GM21423 (cell line): Measurements from ENCODE around the gene ELAVL4.
A peak's percentile ranks its signal among the peaks of the same experiment; 100 is the strongest.

Experiments
- ATAC-seq: cut with Tn5 transposase; IDR thresholded peaks from one replicate; pipeline ENCODE4 v1.9.1; 2021; ENCODE audit warnings: mild to moderate bottlenecking, moderate library complexity; ENCODE audit not compliant: unreplicated experiment

Gene ELAVL4

GRCh38 chr1:50108497-50109059 lies at the start of gene ELAVL4:
TSS of gene ELAVL4 (plus strand) at chr1:50108920. CDS start at chr1:50109190, 270 bp downstream.
- no peak for ATAC-seq

- ATAC-seq: no peak
Observed at GRCh38 chr1:50060279-50060678, 48.4 kb upstream of the ELAVL4 start.

GRCh38 chr1:50066806-50067205 lies 41.9 kb upstream of the ELAVL4 start:
- ATAC-seq: no peak

GRCh38 chr1:50074931-50075330 lies 33.8 kb upstream of the ELAVL4 start:
- ATAC-seq: no peak

- ATAC-seq: no peak
Observed at GRCh38 chr1:50077273-50077672, 31.4 kb upstream of the ELAVL4 start.

DNA sequence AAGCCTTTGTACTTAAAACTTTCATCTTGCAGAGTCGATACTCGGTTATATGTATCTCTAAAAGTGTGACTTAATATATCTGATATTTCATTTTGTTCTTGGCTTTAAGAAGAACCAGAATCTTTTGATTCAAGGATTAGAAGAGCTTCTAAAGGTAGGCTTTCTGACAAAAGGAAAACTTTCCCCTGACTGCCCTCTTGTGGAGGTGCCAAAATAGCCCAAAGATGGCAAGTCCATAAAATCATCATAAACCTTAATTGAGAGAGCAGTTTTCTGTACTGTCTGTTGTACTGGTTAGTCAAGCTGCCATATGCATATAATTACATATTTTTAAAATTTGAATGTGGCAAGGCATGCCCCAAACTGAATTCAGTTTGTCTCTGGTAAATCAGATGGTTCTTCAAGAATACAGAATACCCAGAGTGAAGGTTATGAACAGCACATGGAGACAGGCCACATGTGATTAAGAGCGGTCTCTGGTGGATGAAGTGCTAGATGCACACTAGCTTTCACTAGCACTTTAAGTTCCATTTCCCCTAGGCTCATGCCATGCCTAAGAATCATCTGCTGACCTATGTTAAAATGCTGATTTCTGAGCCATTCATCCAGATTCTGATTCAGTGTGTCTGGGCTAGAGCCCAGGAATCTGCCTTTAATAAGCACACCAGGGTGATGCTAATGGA lies 27.7 kb upstream of the ELAVL4 start:
- ATAC-seq: no peak

GRCh38 chr1:50084389-50084788 lies 24.3 kb upstream of the ELAVL4 start:
- no peak for ATAC-seq

GRCh38 chr1:50091068-50091467 lies 17.7 kb upstream of the ELAVL4 start:
- ATAC-seq: no peak

GRCh38 chr1:50095716-50096115 lies 13.0 kb upstream of the ELAVL4 start:
- no peak for ATAC-seq

DNA sequence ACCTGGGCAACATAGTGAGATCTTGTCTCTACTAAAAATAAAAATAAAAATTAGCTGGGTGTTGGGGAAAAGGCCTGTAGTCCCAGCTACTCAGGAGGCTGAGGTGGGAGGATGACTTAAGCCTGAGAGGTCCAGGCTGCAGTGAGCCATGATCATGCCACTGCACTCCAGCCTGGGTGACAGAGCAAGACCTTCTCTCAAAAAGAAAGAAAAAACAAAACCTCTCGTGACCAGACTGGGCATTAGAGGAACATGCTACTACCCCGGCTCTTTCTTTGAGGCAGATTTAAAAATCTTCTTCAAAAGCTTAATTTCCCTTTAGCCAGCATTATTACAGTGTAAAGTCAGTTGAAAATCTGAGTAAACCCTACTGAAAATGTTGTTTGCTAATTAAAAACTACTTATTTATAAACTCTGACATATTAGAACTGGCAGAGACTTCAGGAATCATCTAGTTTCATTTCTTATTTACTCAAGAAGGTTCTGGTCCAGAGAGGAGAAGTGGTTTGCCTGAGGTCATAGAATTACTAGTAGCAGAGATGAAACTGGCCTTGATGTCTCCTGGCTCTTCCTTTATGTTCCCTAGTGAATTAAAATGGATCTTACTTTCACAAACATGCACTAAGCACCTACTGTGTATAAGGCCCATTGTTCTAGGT lies 11.6 kb upstream of the ELAVL4 start:
- no peak for ATAC-seq

GRCh38 chr1:50097791-50098190 lies 10.9 kb upstream of the ELAVL4 start:
- ATAC-seq: no peak

GRCh38 chr1:50098591-50099021 lies 10.1 kb upstream of the ELAVL4 start:
- ATAC-seq: peak; percentile 77

- no peak for ATAC-seq
Observed at GRCh38 chr1:50099654-50100053, 9.1 kb upstream of the ELAVL4 start.

- no peak for ATAC-seq
Observed at GRCh38 chr1:50103615-50104081, 5.1 kb upstream of the ELAVL4 start.

GRCh38 chr1:50105433-50105832 lies 3.3 kb upstream of the ELAVL4 start:
- ATAC-seq: no peak

- no peak for ATAC-seq
Observed at GRCh38 chr1:50106095-50106761, 2.5 kb upstream of the ELAVL4 start.

DNA sequence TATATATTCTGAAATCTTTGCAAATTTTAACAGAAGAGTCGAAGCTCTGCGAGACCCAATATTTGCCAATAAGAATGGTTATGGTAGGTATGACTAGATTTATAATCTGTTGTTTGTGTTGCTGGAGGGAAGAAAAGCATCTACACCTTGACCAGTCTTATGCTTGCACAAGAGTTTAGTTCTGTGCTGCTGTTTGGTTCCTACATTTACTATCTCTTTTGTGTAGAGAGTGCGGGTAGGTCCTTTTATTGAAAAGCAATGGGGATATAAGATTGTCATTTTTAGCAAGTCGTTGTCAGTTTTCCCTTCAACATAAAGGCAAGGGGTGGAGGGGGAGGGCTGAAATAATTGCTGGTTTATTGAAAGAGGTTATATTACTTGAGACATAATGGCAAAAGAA lies 396 bp downstream of the ELAVL4 start:
- ATAC-seq: no peak

GRCh38 chr1:50109647-50110075 lies 941 bp downstream of the ELAVL4 start:
- ATAC-seq: no peak

GRCh38 chr1:50110151-50110550 lies 1.4 kb downstream of the ELAVL4 start:
- ATAC-seq: no peak

- ATAC-seq: no peak
Observed at GRCh38 chr1:50110656-50111055, 1.9 kb downstream of the ELAVL4 start.

DNA sequence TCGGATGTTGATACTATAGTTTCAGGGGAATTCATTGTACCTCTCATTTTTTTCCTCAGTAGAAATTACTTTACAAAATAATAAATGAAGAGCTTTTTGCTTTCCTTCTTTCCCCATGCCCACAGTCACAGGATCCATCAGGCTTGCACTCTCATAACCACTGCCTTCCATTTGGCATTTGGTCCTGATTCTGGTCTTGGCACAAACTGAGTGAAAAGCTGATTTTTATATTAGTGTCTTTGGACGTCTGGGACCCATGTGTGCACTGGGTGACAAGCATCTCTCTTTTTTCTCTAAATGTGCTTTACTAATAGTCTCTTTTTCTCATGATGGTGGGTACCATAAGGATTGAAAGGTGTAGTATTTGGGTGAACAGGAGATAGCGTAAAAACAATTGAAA lies 2.8 kb downstream of the ELAVL4 start:
- ATAC-seq: no peak

DNA sequence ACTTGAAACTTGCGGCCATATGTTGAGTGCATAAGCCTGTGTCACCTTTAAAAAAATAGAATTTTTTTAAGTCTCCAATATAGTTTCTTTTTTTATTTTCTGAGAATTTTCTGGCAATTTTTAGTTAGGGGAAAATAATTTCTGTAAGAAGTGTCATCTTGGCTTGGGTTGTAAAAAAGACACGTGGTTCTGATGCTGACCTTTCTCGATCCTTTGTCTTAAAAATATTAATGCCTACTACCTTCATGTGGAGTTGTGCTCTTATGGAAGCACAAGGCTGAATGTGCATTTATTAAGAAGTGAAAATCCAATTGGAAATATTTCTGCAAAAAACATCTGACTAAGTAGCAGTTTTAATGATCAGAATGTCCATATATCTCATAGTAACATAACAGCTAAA lies 3.5 kb downstream of the ELAVL4 start:
- no peak for ATAC-seq
